Peyer's patch (tissue), 4 donors: ENCODE results near the gene CLEC16A. TPM values are rescaled to one million over a fixed set of nuclear protein-coding genes. Genes with fewer than 3 reads are reported as not detected.

Experiments
- DNase-seq, 3 donors: peaks; one replicate each; pipeline ENCODE4 v3.0.0-alpha.2; 2017 to 2019
- H3K27ac ChIP-seq, 4 donors: fragments of 200-600 bp; sonication (generic); one replicate each; pipeline ENCODE4 v1.5.1; 2016 to 2019
- H3K27me3 ChIP-seq, 2 donors: fragments of 200-600 bp; sonication (generic); one replicate each; pipeline ENCODE4 v1.5.1; 2019
- H3K36me3 ChIP-seq, 3 donors: fragments of 200-600 bp; sonication (generic); one replicate each; pipeline ENCODE4 v1.5.1; 2016 to 2019
- H3K4me1 ChIP-seq, 4 donors: fragments of 200-600 bp; sonication (generic); one replicate each; pipeline ENCODE4 v1.5.1; 2016 to 2019
- H3K4me3 ChIP-seq, 4 donors: fragments of 200-600 bp; sonication (generic); 1 replicate in 3 of 4; 2 replicates in 1 of 4; pipeline ENCODE4 v1.5.1; 2016 to 2019; ENCODE audit warnings: mild to moderate bottlenecking in 1 of 4
- H3K9me3 ChIP-seq, 4 donors: fragments of 200-600 bp; sonication (generic); one replicate each; pipeline ENCODE4 v1.5.1; 2016 to 2019; ENCODE audit warnings: mild to moderate bottlenecking in 1 of 4
- CTCF ChIP-seq, 6 experiments: fragments of 450-650 bp in 4 of 6; fragments of 200-600 bp in 2 of 6; sonication (generic) in 1 of 6; IDR thresholded peaks; one replicate each; pipeline ENCODE4 v1.5.1; 2017 to 2019; ENCODE audit warnings: antibody characterized with exemption in 6 of 6, mild to moderate bottlenecking in 3 of 6, moderate library complexity in 1 of 6
- POLR2A ChIP-seq, 2 donors: fragments of 450-650 bp; IDR thresholded peaks; one replicate each; pipeline ENCODE4 v1.5.1; 2017; ENCODE audit warnings: antibody characterized with exemption in 2 of 2, mild to moderate bottlenecking in 2 of 2, moderate library complexity in 2 of 2
- total RNA-seq, 4 donors: library from RNA; depleted of rRNA; stranded (reverse); fragments of >200 nt; gene quantifications; one replicate each; pipeline ENCODE4 v1.1.0, GENCODE V29; 2016

Gene CLEC16A
- total RNA-seq, 4 donors from 2014 or later: 37.8 to 139 (median 64.3) TPM

GRCh38 chr16:11205754-11206581 lies 261.6 kb downstream of the CLEC16A start:
- Histone ChIP-seq H3K27me3 (no peaks in the 10 kb centered on the region), H3K4me3 (no peak overlapping the region), H3K9me3 (peaks cover 0 to 6% (median 3%) of the 10 kb centered on the region in 4 donors), H3K4me1 (peaks cover 0 to 12% (median 7%) of the 10 kb centered on the region in 4 donors), H3K27ac (peak overlapping the region in 1 of 4 donors; percentile 25), H3K36me3 (no peaks in the 10 kb centered on the region)
- no peak for TF ChIP-seq CTCF (IDR thresholded peaks at IDR 0.05)
- no peak for TF ChIP-seq POLR2A (IDR thresholded peaks at IDR 0.05)
- no peak for DNase-seq

DNA sequence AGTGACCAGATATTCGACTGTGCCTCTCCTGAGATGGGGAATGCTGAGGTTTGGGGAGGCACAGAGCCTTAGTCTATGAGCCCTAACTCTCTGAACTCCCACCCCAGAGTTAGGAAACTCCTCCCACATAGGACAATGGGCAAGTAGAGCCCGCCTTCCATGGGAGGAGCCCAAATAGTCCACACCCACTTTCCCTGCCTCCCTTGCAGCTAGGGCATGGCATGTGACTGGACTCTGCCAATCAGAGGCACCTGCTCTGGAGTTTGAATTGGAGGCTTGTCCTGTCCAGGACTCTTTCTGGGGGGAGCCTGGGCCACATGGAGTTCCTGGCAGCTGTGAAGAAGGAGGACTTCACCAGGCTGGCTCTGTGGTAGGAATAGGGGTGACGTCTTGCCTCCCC lies 263.3 kb downstream of the CLEC16A start:
- Histone ChIP-seq H3K4me3 (no peak overlapping the region), H3K27ac (no peak overlapping the region), H3K4me1 (peaks cover 0 to 12% (median 7%) of the 10 kb centered on the region in 4 donors), H3K9me3 (peaks cover 0 to 6% (median 3%) of the 10 kb centered on the region in 4 donors), H3K36me3 (no peaks in the 10 kb centered on the region), H3K27me3 (no peaks in the 10 kb centered on the region)
- DNase-seq: no peak
- TF ChIP-seq POLR2A (IDR thresholded peaks at IDR 0.05) (no peak), CTCF (IDR thresholded peaks at IDR 0.05) (no peak)

DNA sequence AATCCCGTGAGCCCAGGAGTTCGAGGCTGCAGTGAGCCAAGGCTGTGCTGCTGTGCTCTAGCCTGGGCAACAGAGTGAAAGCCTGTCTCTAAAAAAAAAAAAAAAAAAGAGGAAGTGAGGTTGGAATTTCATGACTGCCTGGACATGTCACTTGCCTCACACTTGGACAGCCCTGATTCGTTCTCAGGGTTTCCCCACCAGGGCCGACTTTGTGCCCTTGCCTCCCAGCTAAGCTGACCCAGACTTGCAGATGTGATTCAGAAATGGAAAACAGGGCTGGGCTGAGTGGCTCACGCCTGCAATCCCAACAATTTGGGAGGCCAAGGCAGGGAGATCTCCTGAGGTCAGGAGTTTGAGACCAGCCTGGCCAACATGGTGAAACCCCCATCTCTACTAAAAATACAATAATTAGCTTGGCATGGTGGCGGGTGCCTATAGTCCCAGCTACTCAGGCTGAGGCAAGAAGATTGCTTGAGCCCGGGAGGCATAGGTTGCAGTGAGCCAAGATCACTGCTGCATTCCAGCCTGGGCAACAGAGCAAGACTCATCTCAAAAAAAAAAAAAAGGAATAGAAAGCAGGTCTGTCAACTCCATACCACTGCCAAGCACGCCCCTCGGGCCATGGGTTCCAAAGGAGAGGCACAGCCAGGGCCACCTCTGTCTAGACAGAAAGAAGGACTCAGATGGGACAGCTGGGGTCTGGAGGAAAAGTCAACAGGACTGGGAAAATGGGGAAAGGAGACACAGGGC lies 264.7 kb downstream of the CLEC16A start:
- Histone ChIP-seq H3K27ac (no peak overlapping the region), H3K36me3 (no peaks in the 10 kb centered on the region), H3K4me1 (peaks cover 0 to 12% (median 7%) of the 10 kb centered on the region in 4 donors), H3K27me3 (no peaks in the 10 kb centered on the region), H3K9me3 (peaks cover 0 to 6% (median 3%) of the 10 kb centered on the region in 4 donors), H3K4me3 (no peak overlapping the region)
- DNase-seq: no peak
- TF ChIP-seq POLR2A (IDR thresholded peaks at IDR 0.05): no peak
- no peak for TF ChIP-seq CTCF (IDR thresholded peaks at IDR 0.05)

GRCh38 chr16:11210260-11210659 lies 265.9 kb downstream of the CLEC16A start:
- peaks cover 0 to 6% (median 3%) of the 10 kb centered on the region in 4 donors for H3K9me3 ChIP-seq
- no peak for TF ChIP-seq POLR2A (IDR thresholded peaks at IDR 0.05)
- TF ChIP-seq CTCF (IDR thresholded peaks at IDR 0.05): no peak
- H3K27ac ChIP-seq: no peak overlapping the region

GRCh38 chr16:11211061-11211976 lies 267.0 kb downstream of the CLEC16A start:
- TF ChIP-seq POLR2A (IDR thresholded peaks at IDR 0.05) (no peak), CTCF (IDR thresholded peaks at IDR 0.05) (no peak)
- DNase-seq: no peak
- Histone ChIP-seq H3K27ac (no peak overlapping the region), H3K9me3 (peaks cover 0 to 9% (median 4%) of the 10 kb centered on the region in 4 donors), H3K27me3 (no peaks in the 10 kb centered on the region), H3K4me3 (no peak overlapping the region), H3K4me1 (peaks cover 0 to 2% (median under 1%) of the 10 kb centered on the region in 4 donors), H3K36me3 (no peaks in the 10 kb centered on the region)

More at GRCh38 chr16:11210260-11210659, 265.9 kb downstream of the CLEC16A start:
- Histone ChIP-seq H3K36me3 (no peaks in the 10 kb centered on the region), H3K27me3 (no peaks in the 10 kb centered on the region), H3K4me1 (peaks cover 0 to 12% (median 7%) of the 10 kb centered on the region in 4 donors), H3K4me3 (no peak overlapping the region)
- no peak for DNase-seq
